Lung (tissue), 12 donors: ENCODE measurements around the gene OSBPL2. TPM values are rescaled to one million over a fixed set of nuclear protein-coding genes. Genes with fewer than 3 reads are reported as not detected.

Source experiments
- ATAC-seq: fragments of 200-7000 bp; cut with Tn5 transposase; one replicate; pipeline ENCODE4 v1.9.1; 2020; ENCODE audit warnings: moderate number of reproducible peaks; ENCODE audit not compliant: insufficient read depth, low FRiP score
- DNase-seq, 3 donors: peaks; one replicate each; pipeline ENCODE4 v3.0.0-alpha.2; 2013 to 2017
- H3K27ac ChIP-seq, 2 donors: one replicate each; pipeline ENCODE4 v1.5.1; 2013; ENCODE audit warnings: mild to moderate bottlenecking in 2 of 2, moderate library complexity in 2 of 2, control low read depth in 1 of 2, inconsistent platforms in 1 of 2, low read depth in 1 of 2, low read length in 1 of 2
- H3K27me3 ChIP-seq, 3 donors: one replicate each; pipeline ENCODE4 v1.5.1; 2013; ENCODE audit warnings: low read length in 2 of 3; ENCODE audit not compliant: control insufficient read depth in 3 of 3, insufficient read depth in 3 of 3
- H3K36me3 ChIP-seq, 4 donors: one replicate each; pipeline ENCODE4 v1.5.1; 2013; ENCODE audit warnings: low read length in 4 of 4, mild to moderate bottlenecking in 1 of 4, moderate library complexity in 1 of 4; ENCODE audit not compliant: control insufficient read depth in 4 of 4, insufficient read depth in 4 of 4
- H3K4me1 ChIP-seq, 5 donors: one replicate each; pipeline ENCODE4 v1.5.1; 2013; ENCODE audit warnings: low read length in 5 of 5, mild to moderate bottlenecking in 2 of 5, moderate library complexity in 1 of 5; ENCODE audit not compliant: control insufficient read depth in 5 of 5, insufficient read depth in 5 of 5
- H3K4me3 ChIP-seq: one replicate; pipeline ENCODE4 v1.5.1; 2013; ENCODE audit warnings: mild to moderate bottlenecking, control low read depth, moderate library complexity
- H3K9ac ChIP-seq, 2 donors: one replicate each; pipeline ENCODE4 v1.5.1; 2013; ENCODE audit warnings: low read length in 2 of 2, control low read depth in 1 of 2; ENCODE audit not compliant: insufficient read depth in 1 of 2
- H3K9me3 ChIP-seq, 4 donors: one replicate each; pipeline ENCODE4 v1.5.1; 2013; ENCODE audit warnings: low read length in 3 of 4, mild to moderate bottlenecking in 1 of 4, moderate library complexity in 1 of 4; ENCODE audit not compliant: control insufficient read depth in 4 of 4, insufficient read depth in 3 of 4
- WGBS, 2 donors: extraction: QIAGEN DNeasy Blood & Tissue Kit; methylation state at CpG; one replicate each; pipeline ENCODE4 v1.1.7; 2013; 5-methylcytosine and 5-hydroxymethylcytosine counted together
- polyA plus RNA-seq, 2 donors: library from polyadenylated mRNA; stranded (reverse); fragments of 200-250 nt; gene quantifications; one replicate each; pipeline ENCODE4 v1.2.1, GENCODE V29; 2013
- total RNA-seq, 2 donors: library from RNA; depleted of rRNA in 1 of 2; stranded (reverse); fragments of >200 nt in 1 of 2; gene quantifications; one replicate each; pipeline ENCODE4 v1.2.1, GENCODE V29; 2014 to 2021
- TF ChIP-seq, protein P1 (sequence below): IDR thresholded peaks from 2 replicates; pipeline ENCODE4 v1.5.1; 2012; ENCODE audit warnings: mild to moderate bottlenecking; ENCODE audit errors: control extremely low read depth, extremely low read depth
- donor health status: control.
- donor health status: control.
- donor health status: Bipolar disorder and iron deficiency.
- donor health status: healthy.
- donor health status: DM: yes; HTN: yes; CAD: no.

The OSBPL2 gene
- total and polyA plus RNA-seq, 4 donors = 13.2 to 48.0 (median 27.7) TPM

DNA sequence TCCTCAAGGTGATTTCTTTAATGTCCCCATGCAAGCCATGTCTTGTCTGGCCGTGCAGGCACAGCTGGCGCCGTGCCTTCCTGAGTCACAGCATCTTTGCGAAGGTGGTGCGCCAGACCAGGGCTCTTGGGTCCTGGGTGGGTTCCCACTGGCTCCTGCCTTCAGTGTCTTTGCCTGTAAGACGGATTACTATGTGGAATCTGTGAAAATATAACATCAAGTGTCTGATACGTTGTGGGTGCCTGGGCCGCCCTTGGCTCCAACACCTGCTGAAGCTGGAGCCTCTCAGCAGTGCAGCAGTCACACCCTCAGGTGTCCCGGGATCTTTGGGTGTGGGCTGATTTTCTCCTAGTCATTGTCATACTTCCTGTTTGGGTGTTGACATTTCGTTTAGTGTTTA, 3.2 kb downstream of the OSBPL2 start:
- TF ChIP-seq, protein P1, sequence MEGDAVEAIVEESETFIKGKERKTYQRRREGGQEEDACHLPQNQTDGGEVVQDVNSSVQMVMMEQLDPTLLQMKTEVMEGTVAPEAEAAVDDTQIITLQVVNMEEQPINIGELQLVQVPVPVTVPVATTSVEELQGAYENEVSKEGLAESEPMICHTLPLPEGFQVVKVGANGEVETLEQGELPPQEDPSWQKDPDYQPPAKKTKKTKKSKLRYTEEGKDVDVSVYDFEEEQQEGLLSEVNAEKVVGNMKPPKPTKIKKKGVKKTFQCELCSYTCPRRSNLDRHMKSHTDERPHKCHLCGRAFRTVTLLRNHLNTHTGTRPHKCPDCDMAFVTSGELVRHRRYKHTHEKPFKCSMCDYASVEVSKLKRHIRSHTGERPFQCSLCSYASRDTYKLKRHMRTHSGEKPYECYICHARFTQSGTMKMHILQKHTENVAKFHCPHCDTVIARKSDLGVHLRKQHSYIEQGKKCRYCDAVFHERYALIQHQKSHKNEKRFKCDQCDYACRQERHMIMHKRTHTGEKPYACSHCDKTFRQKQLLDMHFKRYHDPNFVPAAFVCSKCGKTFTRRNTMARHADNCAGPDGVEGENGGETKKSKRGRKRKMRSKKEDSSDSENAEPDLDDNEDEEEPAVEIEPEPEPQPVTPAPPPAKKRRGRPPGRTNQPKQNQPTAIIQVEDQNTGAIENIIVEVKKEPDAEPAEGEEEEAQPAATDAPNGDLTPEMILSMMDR = no peak
- no peaks in the 10 kb centered on the region for H3K27me3 ChIP-seq
- no peak overlapping the region for H3K4me3 ChIP-seq
- H3K27ac ChIP-seq = no peak overlapping the region
- H3K4me1 ChIP-seq = peaks cover 3 to 20% (median 11%) of the 10 kb centered on the region in 5 donors
- DNase-seq (no peak), ATAC-seq (no peak)
- peaks cover 0 to 11% (median 4%) of the 10 kb centered on the region in 4 donors for H3K36me3 ChIP-seq
- H3K9me3 ChIP-seq = no peaks in the 10 kb centered on the region
- no peak overlapping the region for H3K9ac ChIP-seq
- WGBS, 2 donors = 73 to 82% methylated on average over 10 of the region's 10 CpGs

DNA sequence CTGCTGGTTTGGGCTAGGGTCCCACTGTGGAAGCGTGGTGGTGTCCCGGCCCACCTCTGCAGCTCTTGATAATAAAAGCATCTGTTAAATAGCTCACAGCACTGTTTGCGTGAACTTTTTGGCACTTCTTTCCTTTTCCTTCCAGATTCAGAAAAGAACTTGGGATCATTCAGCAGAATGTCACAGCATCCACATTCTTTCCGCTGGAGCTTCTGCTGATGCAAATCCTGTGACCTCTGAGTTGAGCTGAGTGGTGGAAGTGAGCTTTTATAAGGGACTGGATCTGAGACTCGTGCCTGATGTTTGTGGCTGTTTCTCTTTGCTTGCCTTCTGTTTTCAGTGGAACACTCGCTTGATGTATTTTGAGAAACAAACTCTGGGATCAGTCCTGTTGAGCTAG, 3.9 kb downstream of the OSBPL2 start:
- WGBS, 2 donors = 86 to 91% methylated on average over 6 of the region's 6 CpGs
- TF ChIP-seq, protein P1 = no peak
- Histone ChIP-seq H3K27me3 (no peaks in the 10 kb centered on the region), H3K9me3 (no peaks in the 10 kb centered on the region), H3K36me3 (peaks cover 0 to 11% (median 4%) of the 10 kb centered on the region in 4 donors), H3K4me1 (peaks cover 0 to 22% (median 11%) of the 10 kb centered on the region in 5 donors), H3K4me3 (no peak overlapping the region), H3K9ac (no peak overlapping the region), H3K27ac (peak overlapping the region in 1 of 2 donors; percentile 10)
- ATAC-seq = no peak
- no peak for DNase-seq

DNA sequence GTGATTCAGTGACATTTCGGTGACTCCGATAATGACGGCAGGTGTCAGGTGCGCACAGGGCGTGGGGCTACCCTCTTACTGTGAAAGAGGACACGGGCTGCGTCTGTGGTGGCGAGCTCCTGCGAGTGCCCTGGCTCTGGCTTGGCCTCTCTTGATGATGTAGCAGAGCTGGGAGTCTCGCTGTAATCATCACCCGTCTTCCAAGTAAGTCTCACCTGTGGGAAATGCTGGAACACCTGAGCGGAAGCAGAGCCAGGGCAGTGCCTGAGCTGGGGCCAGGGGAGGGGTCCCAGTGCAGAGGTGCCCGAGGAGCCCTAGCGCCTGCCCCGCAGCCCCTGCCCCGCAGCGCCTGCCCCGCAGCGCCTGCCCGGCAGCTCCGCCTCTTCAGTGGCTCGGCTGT, 4.8 kb downstream of the OSBPL2 start:
- no peak overlapping the region for H3K9ac ChIP-seq
- no peaks in the 10 kb centered on the region for H3K9me3 ChIP-seq
- TF ChIP-seq, protein P1 = no peak
- 89 to 91% methylated on average over 21 to 22 of the region's 22 CpGs for WGBS, 2 donors
- no peak for DNase-seq
- H3K36me3 ChIP-seq = peaks cover 0 to 11% (median 4%) of the 10 kb centered on the region in 4 donors
- no peak for ATAC-seq
- H3K27me3 ChIP-seq = no peaks in the 10 kb centered on the region
- H3K27ac ChIP-seq = no peak overlapping the region
- peaks cover 0 to 19% (median 8%) of the 10 kb centered on the region in 5 donors for H3K4me1 ChIP-seq
- H3K4me3 ChIP-seq = no peak overlapping the region
